Immature natural killer cell (primary cell): ENCODE data around the gene RACGAP1. TPM values are rescaled to one million over a fixed set of nuclear protein-coding genes. Genes with fewer than 3 reads are reported as not detected.

ENCODE experiments used
- DNase-seq, 3 donors: peaks; one replicate each; pipeline ENCODE4 v3.0.0; 2022; ENCODE audit warnings: mixed read lengths in 1 of 3
- H3K27ac Mint-ChIP-seq, 6 donors: one replicate each; pipeline ENCODE4 v1.8.0; 2020; ENCODE audit warnings: mixed read lengths in 6 of 6, mild to moderate bottlenecking in 5 of 6, inconsistent platforms in 4 of 6, moderate library complexity in 3 of 6
- H3K27me3 Mint-ChIP-seq, 3 donors: one replicate each; pipeline ENCODE4 v1.8.0; 2020 to 2021; ENCODE audit warnings: low read depth in 3 of 3, mild to moderate bottlenecking in 3 of 3, mixed read lengths in 3 of 3, moderate library complexity in 3 of 3, inconsistent platforms in 1 of 3
- H3K36me3 Mint-ChIP-seq, 3 donors: one replicate each; pipeline ENCODE4 v1.8.0; 2020; ENCODE audit warnings: mixed read lengths in 3 of 3, inconsistent platforms in 2 of 3, mild to moderate bottlenecking in 2 of 3
- H3K4me1 Mint-ChIP-seq, 2 donors: one replicate each; pipeline ENCODE4 v1.8.0; 2020; ENCODE audit warnings: inconsistent platforms in 2 of 2, mild to moderate bottlenecking in 2 of 2, mixed read lengths in 2 of 2, moderate library complexity in 1 of 2
- H3K4me3 Mint-ChIP-seq, 5 donors: one replicate each; pipeline ENCODE4 v1.8.0; 2020; ENCODE audit warnings: mild to moderate bottlenecking in 5 of 5, mixed read lengths in 5 of 5, inconsistent platforms in 3 of 5, moderate library complexity in 3 of 5
- H3K9me3 Mint-ChIP-seq, 6 donors: one replicate each; pipeline ENCODE4 v1.8.0; 2020; ENCODE audit warnings: mild to moderate bottlenecking in 6 of 6, mixed read lengths in 6 of 6, inconsistent platforms in 4 of 6, moderate library complexity in 3 of 6
- polyA plus RNA-seq, 3 donors: library from polyadenylated mRNA; unstranded; fragments of 300-500 nt; fragmentation: Illumina TruSeq; gene quantifications; one replicate each; pipeline ENCODE4 v1.2.3, GENCODE V29; 2021

Gene RACGAP1
- polyA plus RNA-seq, 3 donors from 2014 or later = 11.6 to 20.9 (median 12.4) TPM

- Mint-ChIP-seq H3K36me3 (peaks cover 3 to 18% (median 7%) of the 10 kb centered on the region in 3 donors), H3K4me1 (no peaks in the 10 kb centered on the region), H3K9me3 (no peaks in the 10 kb centered on the region), H3K27me3 (no peaks in the 10 kb centered on the region), H3K27ac (no peak overlapping the region), H3K4me3 (no peak overlapping the region)
- DNase-seq = no peak
Observed at GRCh38 chr12:49983892-49984291, 41.4 kb downstream of the RACGAP1 start.

GRCh38 chr12:49982246-49983087 lies 42.8 kb downstream of the RACGAP1 start:
- Mint-ChIP-seq H3K27me3 (no peaks in the 10 kb centered on the region), H3K4me3 (no peak overlapping the region), H3K4me1 (no peaks in the 10 kb centered on the region), H3K36me3 (peaks cover 3 to 14% (median 4%) of the 10 kb centered on the region in 3 donors), H3K27ac (peak overlapping the region in 1 of 6 donors; percentile 64), H3K9me3 (no peaks in the 10 kb centered on the region)
- no peak for DNase-seq

GRCh38 chr12:49980501-49981349 lies 44.6 kb downstream of the RACGAP1 start:
- Mint-ChIP-seq H3K4me3 (no peak overlapping the region), H3K27me3 (no peaks in the 10 kb centered on the region), H3K4me1 (no peaks in the 10 kb centered on the region), H3K36me3 (peaks cover 0 to 10% (median 0%) of the 10 kb centered on the region in 3 donors), H3K9me3 (no peaks in the 10 kb centered on the region), H3K27ac (peak overlapping the region in 1 of 6 donors; percentile 46)
- no peak for DNase-seq

- H3K4me3 Mint-ChIP-seq = no peak overlapping the region
- DNase-seq = no peak
- H3K27me3 Mint-ChIP-seq = no peaks in the 10 kb centered on the region
- no peak overlapping the region for H3K27ac Mint-ChIP-seq
- no peaks in the 10 kb centered on the region for H3K4me1 Mint-ChIP-seq
- H3K36me3 Mint-ChIP-seq = peaks cover 0 to 8% (median 0%) of the 10 kb centered on the region in 3 donors
- no peaks in the 10 kb centered on the region for H3K9me3 Mint-ChIP-seq
Observed at GRCh38 chr12:49979791-49980190, 45.5 kb downstream of the RACGAP1 start.

GRCh38 chr12:49979016-49979586 lies 46.2 kb downstream of the RACGAP1 start:
- H3K4me1 Mint-ChIP-seq = no peaks in the 10 kb centered on the region
- no peak overlapping the region for H3K27ac Mint-ChIP-seq
- H3K36me3 Mint-ChIP-seq = peaks cover 0 to 4% (median 0%) of the 10 kb centered on the region in 3 donors
- no peaks in the 10 kb centered on the region for H3K27me3 Mint-ChIP-seq
- H3K4me3 Mint-ChIP-seq = no peak overlapping the region
- no peaks in the 10 kb centered on the region for H3K9me3 Mint-ChIP-seq
- DNase-seq = no peak

GRCh38 chr12:49978125-49978524 lies 47.2 kb downstream of the RACGAP1 start:
- H3K4me1 Mint-ChIP-seq = no peaks in the 10 kb centered on the region
- H3K4me3 Mint-ChIP-seq = no peak overlapping the region
- no peaks in the 10 kb centered on the region for H3K27me3 Mint-ChIP-seq
- no peak overlapping the region for H3K27ac Mint-ChIP-seq
- DNase-seq = no peak
- H3K36me3 Mint-ChIP-seq = peaks cover 0 to 4% (median 0%) of the 10 kb centered on the region in 3 donors
- H3K9me3 Mint-ChIP-seq = no peaks in the 10 kb centered on the region

- Mint-ChIP-seq H3K27ac (no peak overlapping the region), H3K4me3 (no peak overlapping the region), H3K36me3 (no peaks in the 10 kb centered on the region), H3K27me3 (no peaks in the 10 kb centered on the region), H3K4me1 (no peaks in the 10 kb centered on the region), H3K9me3 (no peaks in the 10 kb centered on the region)
- DNase-seq = no peak
Observed at GRCh38 chr12:49976557-49976956, 48.7 kb downstream of the RACGAP1 start.

- no peak overlapping the region for H3K4me3 Mint-ChIP-seq
- H3K4me1 Mint-ChIP-seq = no peaks in the 10 kb centered on the region
- no peak overlapping the region for H3K27ac Mint-ChIP-seq
- H3K36me3 Mint-ChIP-seq = no peaks in the 10 kb centered on the region
- H3K27me3 Mint-ChIP-seq = no peaks in the 10 kb centered on the region
- H3K9me3 Mint-ChIP-seq = no peaks in the 10 kb centered on the region
- no peak for DNase-seq
Observed at GRCh38 chr12:49975318-49975761, 50.0 kb downstream of the RACGAP1 start.

- no peaks in the 10 kb centered on the region for H3K27me3 Mint-ChIP-seq
- H3K27ac Mint-ChIP-seq = no peak overlapping the region
- DNase-seq = no peak
- no peak overlapping the region for H3K4me3 Mint-ChIP-seq
- no peaks in the 10 kb centered on the region for H3K36me3 Mint-ChIP-seq
- no peaks in the 10 kb centered on the region for H3K9me3 Mint-ChIP-seq
- no peaks in the 10 kb centered on the region for H3K4me1 Mint-ChIP-seq
Observed at GRCh38 chr12:49974677-49975317, 50.5 kb downstream of the RACGAP1 start.

- Mint-ChIP-seq H3K27ac (no peak overlapping the region), H3K36me3 (no peaks in the 10 kb centered on the region), H3K27me3 (no peaks in the 10 kb centered on the region), H3K9me3 (no peaks in the 10 kb centered on the region), H3K4me3 (no peak overlapping the region), H3K4me1 (no peaks in the 10 kb centered on the region)
- no peak for DNase-seq
Observed at GRCh38 chr12:49974231-49974675, 51.0 kb downstream of the RACGAP1 start.

GRCh38 chr12:49973361-49973830 lies 51.9 kb downstream of the RACGAP1 start:
- no peaks in the 10 kb centered on the region for H3K9me3 Mint-ChIP-seq
- H3K36me3 Mint-ChIP-seq = no peaks in the 10 kb centered on the region
- no peak for DNase-seq
- no peak overlapping the region for H3K4me3 Mint-ChIP-seq
- no peaks in the 10 kb centered on the region for H3K4me1 Mint-ChIP-seq
- H3K27ac Mint-ChIP-seq = no peak overlapping the region
- no peaks in the 10 kb centered on the region for H3K27me3 Mint-ChIP-seq

- Mint-ChIP-seq H3K9me3 (no peaks in the 10 kb centered on the region), H3K27ac (no peak within 1 kb of the TSS), H3K4me3 (no peak within 1 kb of the TSS), H3K36me3 (no peaks in the 10 kb centered on the region), H3K4me1 (no peaks in the 10 kb centered on the region), H3K27me3 (no peaks in the 10 kb centered on the region)
- DNase-seq = no peak
Observed at GRCh38 chr12:49972641-49973360, 52.5 kb downstream of the RACGAP1 start, which contains the start of gene AQP6. TSS of gene AQP6 (plus strand) at chr12:49972947. CDS start at chr12:49973174, 227 bp downstream.

- Mint-ChIP-seq H3K27me3 (peaks cover 0 to 3% (median 0%) of the 10 kb centered on the region in 3 donors), H3K4me3 (no peak overlapping the region), H3K27ac (no peak overlapping the region)
Observed at GRCh38 chr12:49972129-49972528, 53.2 kb downstream of the RACGAP1 start.

More at GRCh38 chr12:49972129-49972528, 53.2 kb downstream of the RACGAP1 start:
- no peaks in the 10 kb centered on the region for H3K9me3 Mint-ChIP-seq
- no peaks in the 10 kb centered on the region for H3K36me3 Mint-ChIP-seq
- DNase-seq = no peak
- H3K4me1 Mint-ChIP-seq = peaks cover 2 to 4% of the 10 kb centered on the region in 2 donors
